ENCODE data around the gene HSH2D. TPM values are rescaled to one million over a fixed set of nuclear protein-coding genes. Genes with fewer than 3 reads are reported as not detected.

Gene HSH2D
- total RNA-seq, 3 donors from 2014 or later = 8.6 to 23.0 (median 21.5) TPM

DNA sequence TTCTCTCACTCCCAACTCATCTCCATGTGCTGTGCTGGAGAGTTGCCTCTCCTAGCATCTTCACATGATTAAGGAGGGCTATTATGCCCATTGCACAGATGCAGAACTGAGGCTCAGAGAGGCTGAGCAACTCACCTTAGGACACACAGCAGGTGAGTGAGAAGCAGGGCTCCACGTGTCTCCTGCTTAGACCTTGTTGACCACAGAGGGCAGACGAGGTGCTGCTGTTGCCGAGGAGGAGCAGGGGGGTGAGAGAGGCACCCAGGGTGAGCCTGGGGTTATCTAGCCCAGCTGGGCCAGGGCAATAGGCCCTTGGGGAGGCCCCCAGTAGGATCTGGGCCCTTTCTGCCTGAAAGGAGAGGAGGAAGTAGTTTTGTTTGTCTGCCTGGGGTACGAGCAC lies 2.4 kb upstream of the HSH2D start:
- H3K36me3 ChIP-seq (ENCODE audit: low read depth) = no peaks in the 10 kb centered on the region
- peaks cover 6% of the 10 kb centered on the region for H3K4me1 ChIP-seq (ENCODE audit: low read depth)
- ATAC-seq (no peak), DNase-seq (peak in 1 of 3 donors; percentile 74)
- no peaks in the 10 kb centered on the region for H3K9me3 ChIP-seq
- TF ChIP-seq CTCF (IDR thresholded peaks at IDR 0.05) = no peak
- no peak overlapping the region for H3K4me3 ChIP-seq
- intact Hi-C loops (cut with DNase I, micrococcal nuclease) = no loop called here

DNA sequence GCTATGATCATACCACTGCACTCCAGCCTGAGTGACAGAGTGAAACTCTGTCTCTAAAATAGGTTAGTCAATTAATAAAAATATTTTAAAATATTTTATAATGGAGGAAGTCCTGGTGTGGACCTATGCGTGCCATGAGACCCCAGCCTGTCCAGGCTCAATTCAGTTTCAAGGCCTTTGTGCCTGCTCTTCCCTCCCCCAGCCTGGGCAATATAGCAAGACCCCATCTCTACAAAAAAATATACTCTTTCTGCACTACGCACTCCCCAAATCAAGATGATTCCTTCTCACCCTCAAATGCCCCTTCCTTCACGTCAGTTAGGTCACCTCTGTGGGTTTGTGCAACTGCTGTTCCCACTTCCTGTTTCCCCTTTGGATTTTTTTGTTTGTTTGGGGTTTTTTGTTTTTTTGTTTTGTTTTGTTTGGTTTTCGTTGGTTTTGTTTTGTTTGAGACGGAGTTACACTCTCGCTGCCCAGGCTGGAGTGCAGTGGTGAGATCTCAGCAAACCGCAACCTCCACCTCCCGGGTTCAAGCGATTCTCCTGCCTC lies 1.4 kb upstream of the HSH2D start:
- Histone ChIP-seq H3K4me1 (ENCODE audit: low read depth) (peaks cover 6% of the 10 kb centered on the region), H3K9me3 (no peaks in the 10 kb centered on the region), H3K36me3 (ENCODE audit: low read depth) (no peaks in the 10 kb centered on the region), H3K4me3 (no peak overlapping the region)
- intact Hi-C loops (cut with DNase I, micrococcal nuclease) = no loop called here
- ATAC-seq (no peak), DNase-seq (no peak)
- no peak for TF ChIP-seq CTCF (IDR thresholded peaks at IDR 0.05)

DNA sequence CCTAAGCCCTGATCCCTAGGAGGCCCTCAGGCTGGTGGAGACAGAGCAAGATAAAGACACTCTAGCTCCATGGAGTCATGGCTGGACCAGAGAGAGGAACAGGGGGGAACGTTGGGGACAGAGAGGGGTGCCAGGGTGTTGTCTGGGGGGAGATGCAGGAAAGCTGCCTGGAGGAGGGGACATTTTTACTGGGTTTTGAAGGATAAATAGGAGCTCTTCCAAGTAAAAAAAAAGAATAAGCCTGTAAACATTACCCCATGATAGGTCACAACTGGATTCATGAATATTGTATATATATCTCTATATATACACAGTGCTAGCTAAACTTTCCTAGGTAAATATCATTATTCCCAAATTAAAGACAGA lies 714 bp downstream of the HSH2D start:
- no peak for TF ChIP-seq CTCF (IDR thresholded peaks at IDR 0.05)

GRCh38 chr19:16146112-16146511 lies 2.6 kb downstream of the HSH2D start:
- H3K4me3 ChIP-seq = no peak overlapping the region
- H3K4me1 ChIP-seq (ENCODE audit: low read depth) = peaks cover 6% of the 10 kb centered on the region
- ATAC-seq (no peak), DNase-seq (no peak)
- H3K9me3 ChIP-seq = no peaks in the 10 kb centered on the region
- intact Hi-C loops (cut with DNase I, micrococcal nuclease) = no loop called here
- no peaks in the 10 kb centered on the region for H3K36me3 ChIP-seq (ENCODE audit: low read depth)
- no peak for TF ChIP-seq CTCF (IDR thresholded peaks at IDR 0.05)

More for the DNA sequence above, 714 bp downstream of the HSH2D start:
- no peak for DNase-seq
- intact Hi-C loops (cut with DNase I, micrococcal nuclease) = no loop called here
- Histone ChIP-seq H3K4me3 (no peak overlapping the region), H3K4me1 (ENCODE audit: low read depth) (peaks cover 6% of the 10 kb centered on the region), H3K36me3 (ENCODE audit: low read depth) (no peaks in the 10 kb centered on the region), H3K9me3 (no peaks in the 10 kb centered on the region)
- peak; percentile 23 for ATAC-seq

DNA sequence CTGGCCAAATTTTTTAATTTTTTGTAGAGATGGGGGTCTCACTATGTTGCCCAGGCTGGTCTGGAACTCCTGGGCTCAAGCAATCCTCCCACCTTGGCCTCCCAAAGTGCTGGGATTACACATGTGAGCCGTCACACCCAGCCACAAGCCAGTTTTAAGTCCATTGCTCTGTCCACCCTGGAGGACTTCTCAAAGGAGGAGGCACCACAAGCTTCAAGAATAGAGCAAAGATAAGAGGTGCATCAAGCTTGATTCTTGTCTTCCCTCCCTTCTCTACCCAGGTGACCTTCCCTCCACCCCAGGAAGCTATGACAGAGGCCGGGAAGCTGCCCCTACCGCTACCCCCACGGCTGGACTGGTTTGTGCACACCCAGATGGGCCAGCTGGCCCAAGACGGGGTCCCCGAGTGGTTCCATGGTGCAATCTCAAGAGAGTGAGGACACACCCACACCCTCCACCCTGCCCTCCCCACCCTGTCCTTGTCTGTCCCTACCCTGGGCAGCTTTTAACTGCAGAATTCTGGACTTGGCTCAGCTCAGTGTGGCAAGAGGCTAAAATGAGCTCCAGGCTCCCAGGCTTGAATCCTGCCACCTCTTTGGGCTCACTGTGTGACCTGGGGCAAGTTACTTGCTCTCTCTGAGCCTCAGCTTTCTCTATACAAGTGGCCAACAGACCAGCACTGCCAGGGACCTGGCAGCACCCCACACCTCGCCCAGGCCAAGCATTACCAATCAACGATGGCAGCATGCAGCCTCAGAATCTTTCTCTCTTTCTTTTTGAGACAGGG lies 5.2 kb downstream of the HSH2D start:
- Histone ChIP-seq H3K9me3 (no peaks in the 10 kb centered on the region), H3K4me1 (ENCODE audit: low read depth) (no peaks in the 10 kb centered on the region), H3K4me3 (no peak overlapping the region), H3K36me3 (ENCODE audit: low read depth) (no peaks in the 10 kb centered on the region)
- TF ChIP-seq CTCF (IDR thresholded peaks at IDR 0.05) = no peak
- ATAC-seq (peak; percentile 20), DNase-seq (no peak)
- intact Hi-C loops (cut with DNase I, micrococcal nuclease) = no loop called here

Measured in mucosa of descending colon (tissue), 3 donors.